Right atrium auricular region (tissue), 2 donors: ENCODE results near the gene GSAP. TPM values are rescaled to one million over a fixed set of nuclear protein-coding genes. Genes with fewer than 3 reads are reported as not detected.

Experiments
- DNase-seq: peaks from one replicate; pipeline ENCODE4 v3.0.0-alpha.2; 2019; ENCODE audit warnings: low spot score
- H3K27ac ChIP-seq, 2 donors: fragments of 200-600 bp; sonication (generic); 1 replicate in 1 of 2; 2 replicates in 1 of 2; pipeline ENCODE4 v1.5.1; 2016 to 2019
- H3K27me3 ChIP-seq, 2 donors: fragments of 200-600 bp; sonication (generic); one replicate each; pipeline versions ENCODE4 v1.5.1 to v1.6.0; 2017 to 2019
- H3K36me3 ChIP-seq: fragments of 200-600 bp; sonication (generic); one replicate; pipeline ENCODE4 v1.5.1; 2016
- H3K4me1 ChIP-seq, 2 donors: fragments of 200-600 bp; sonication (generic); one replicate each; pipeline versions ENCODE4 v1.5.1 to v1.6.0; 2017 to 2019
- H3K4me3 ChIP-seq, 2 donors: fragments of 200-600 bp; sonication (generic); 1 replicate in 1 of 2; 2 replicates in 1 of 2; pipeline ENCODE4 v1.5.1; 2017 to 2019; ENCODE audit warnings: mild to moderate bottlenecking in 1 of 2, moderate library complexity in 1 of 2
- H3K9me3 ChIP-seq, 2 donors: fragments of 200-600 bp; sonication (generic); one replicate each; pipeline ENCODE4 v1.5.1; 2019
- CTCF ChIP-seq, 2 donors: fragments of 200-600 bp; sonication (generic); IDR thresholded peaks; one replicate each; pipeline ENCODE4 v1.5.1; 2019; ENCODE audit warnings: antibody characterized with exemption in 2 of 2
- total RNA-seq, 2 donors: library from RNA; depleted of rRNA; stranded (reverse); fragments of >200 nt; gene quantifications; one replicate each; pipeline ENCODE4 v1.1.0, GENCODE V29; 2016

Gene GSAP
- total RNA-seq, 2 donors from 2014 or later, result 6.4 to 13.5 TPM

- Histone ChIP-seq H3K36me3 (no peaks in the 10 kb centered on the region), H3K4me1 (peaks cover 0 to 42% of the 10 kb centered on the region in 2 donors), H3K9me3 (no peaks in the 10 kb centered on the region), H3K27me3 (no peaks in the 10 kb centered on the region), H3K4me3 (no peak overlapping the region), H3K27ac (no peak overlapping the region)
- TF ChIP-seq CTCF (IDR thresholded peaks at IDR 0.05), result no peak
- no peak for DNase-seq
Measured at GRCh38 chr7:77313876-77314480, 102.2 kb downstream of the GSAP start.

GRCh38 chr7:77313085-77313484, 103.1 kb downstream of the GSAP start:
- no peak for TF ChIP-seq CTCF (IDR thresholded peaks at IDR 0.05)
- DNase-seq, result no peak
- no peaks in the 10 kb centered on the region for H3K27me3 ChIP-seq
- no peak overlapping the region for H3K4me3 ChIP-seq
- peaks cover 0 to 50% of the 10 kb centered on the region in 2 donors for H3K4me1 ChIP-seq
- peak overlapping the region in 1 of 2 donors; percentile 4 for H3K27ac ChIP-seq
- H3K9me3 ChIP-seq, result no peaks in the 10 kb centered on the region
- no peaks in the 10 kb centered on the region for H3K36me3 ChIP-seq

DNA sequence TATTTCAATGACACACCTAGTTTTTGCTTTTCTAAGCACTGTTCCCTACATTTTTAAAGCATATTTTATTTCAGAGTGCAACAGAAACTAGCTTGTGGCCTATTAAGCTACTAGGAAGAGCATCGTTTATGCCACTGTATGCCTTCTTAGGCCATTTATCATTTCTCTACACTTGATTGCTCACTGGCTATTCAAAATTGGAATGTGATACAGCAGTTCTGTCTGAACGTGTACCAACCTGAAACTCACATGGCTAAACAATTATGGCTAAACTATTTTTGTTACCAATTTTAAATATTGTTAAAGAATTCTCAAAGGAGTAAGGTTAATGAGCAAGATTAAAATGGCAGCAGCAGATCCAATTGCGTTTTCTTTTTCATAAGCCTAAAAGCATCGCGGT, 105.2 kb downstream of the GSAP start:
- TF ChIP-seq CTCF (IDR thresholded peaks at IDR 0.05), result no peak
- Histone ChIP-seq H3K4me1 (peaks cover 0 to 54% of the 10 kb centered on the region in 2 donors), H3K27me3 (no peaks in the 10 kb centered on the region), H3K27ac (no peak overlapping the region), H3K36me3 (no peaks in the 10 kb centered on the region), H3K9me3 (no peaks in the 10 kb centered on the region), H3K4me3 (no peak overlapping the region)
- no peak for DNase-seq

DNA sequence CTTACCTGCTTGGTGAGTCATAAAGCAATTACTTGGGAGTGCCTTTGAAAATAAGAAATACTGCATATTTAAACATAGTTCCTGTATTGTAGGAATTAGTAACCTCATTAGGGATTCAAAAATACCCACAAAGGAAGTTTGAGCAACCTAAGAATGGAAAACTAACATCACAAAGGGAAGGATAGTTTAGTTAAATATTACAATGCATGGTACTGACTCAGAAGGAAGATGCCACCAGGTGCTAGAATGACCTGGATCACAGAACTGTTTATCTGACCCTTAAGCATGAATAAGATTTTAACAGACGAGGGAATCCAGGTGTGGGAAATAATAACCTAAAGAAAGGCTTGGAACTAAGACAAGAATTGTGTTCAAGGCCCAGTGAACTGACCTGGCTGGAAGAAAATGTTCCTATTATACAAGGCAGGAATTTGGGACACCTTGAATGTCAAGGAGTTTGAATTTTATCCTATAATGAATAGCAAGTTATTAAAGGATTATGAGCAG, 106.4 kb downstream of the GSAP start:
- no peaks in the 10 kb centered on the region for H3K36me3 ChIP-seq
- no peak for DNase-seq
- no peak overlapping the region for H3K27ac ChIP-seq

DNA sequence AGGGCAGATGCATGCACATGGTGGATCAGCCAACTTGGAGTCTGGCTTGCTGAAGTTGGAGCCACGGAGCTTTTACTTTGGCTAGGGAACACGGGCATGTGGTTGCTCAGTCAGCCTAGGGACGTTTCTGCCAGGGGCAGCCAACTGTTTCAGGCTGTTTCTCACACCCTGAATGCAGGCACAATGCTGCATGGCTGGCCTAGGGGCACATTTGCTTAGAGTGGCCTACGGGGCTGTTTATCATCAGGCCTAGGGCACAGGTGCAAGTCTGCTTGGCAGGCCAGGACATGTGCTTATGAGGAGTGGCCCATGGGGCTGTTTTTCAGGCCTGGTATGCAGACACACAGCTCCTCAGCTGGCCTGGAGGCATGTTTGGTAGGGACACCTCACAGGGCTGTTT, 107.4 kb downstream of the GSAP start:
- no peak overlapping the region for H3K27ac ChIP-seq
- no peak for TF ChIP-seq CTCF (IDR thresholded peaks at IDR 0.05)
- H3K36me3 ChIP-seq, result no peaks in the 10 kb centered on the region
- H3K9me3 ChIP-seq, result no peaks in the 10 kb centered on the region
- no peak for DNase-seq
- peaks cover 0 to 41% of the 10 kb centered on the region in 2 donors for H3K4me1 ChIP-seq
- no peaks in the 10 kb centered on the region for H3K27me3 ChIP-seq
- H3K4me3 ChIP-seq, result no peak overlapping the region

More for the DNA sequence above, 106.4 kb downstream of the GSAP start:
- no peaks in the 10 kb centered on the region for H3K27me3 ChIP-seq
- no peak for TF ChIP-seq CTCF (IDR thresholded peaks at IDR 0.05)
- no peak overlapping the region for H3K4me3 ChIP-seq
- no peaks in the 10 kb centered on the region for H3K9me3 ChIP-seq
- peaks cover 0 to 48% of the 10 kb centered on the region in 2 donors for H3K4me1 ChIP-seq
